NCI-H128 (cell line): ENCODE results near the gene ATF7.

ENCODE experiments used
- DNase-seq: peaks from one replicate; lab custom pipeline; 2025; ENCODE audit not compliant: unreplicated experiment; lab: John Stamatoyannopoulos, UW

ATF7 gene

GRCh38 chr12:53532524-53533445 lies 93.4 kb downstream of the ATF7 start:
- no peak for DNase-seq

- DNase-seq = no peak
Observed at GRCh38 chr12:53532021-53532420, 94.2 kb downstream of the ATF7 start.

- no peak for DNase-seq
Observed at GRCh38 chr12:53530920-53531319, 95.3 kb downstream of the ATF7 start.

DNA sequence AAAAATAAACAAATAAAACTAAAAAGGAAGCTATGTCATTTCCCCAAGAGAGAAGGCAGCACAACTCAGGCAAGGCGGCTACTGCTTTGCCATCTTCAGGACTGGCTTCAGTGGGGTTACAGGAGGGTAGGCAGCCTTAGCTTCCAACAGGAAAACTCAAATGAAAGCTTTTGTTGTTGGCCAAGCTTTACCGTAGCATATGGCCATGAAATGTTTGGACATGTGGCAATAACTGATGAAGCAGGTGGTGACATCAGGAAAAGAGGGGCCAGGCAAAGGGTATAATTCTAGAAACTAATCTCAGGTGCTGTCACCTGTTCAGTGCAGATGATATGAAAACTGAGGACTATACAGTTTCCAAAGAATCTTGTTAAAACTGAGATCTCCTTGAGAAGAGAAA lies 96.1 kb downstream of the ATF7 start:
- no peak for DNase-seq

DNA sequence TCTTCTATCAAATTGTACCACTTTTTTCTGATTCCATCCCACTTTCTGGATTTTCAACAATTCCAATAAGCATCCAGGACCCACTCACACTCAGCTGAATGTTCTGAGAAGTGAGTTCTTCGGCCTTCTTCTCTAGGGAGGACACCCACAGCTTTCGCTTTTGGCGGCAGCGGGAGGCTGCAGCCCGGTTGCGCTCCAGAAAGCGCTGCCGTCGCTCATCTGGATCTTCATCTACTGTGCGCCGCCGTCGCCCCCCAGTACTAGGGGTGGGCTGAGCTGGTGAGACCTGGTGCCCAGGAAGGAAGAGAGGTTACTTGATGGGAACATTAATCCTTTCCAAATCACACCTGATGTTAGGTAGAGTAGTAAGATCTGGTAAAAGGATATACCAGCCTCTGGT lies 101.7 kb downstream of the ATF7 start:
- DNase-seq = no peak

DNA sequence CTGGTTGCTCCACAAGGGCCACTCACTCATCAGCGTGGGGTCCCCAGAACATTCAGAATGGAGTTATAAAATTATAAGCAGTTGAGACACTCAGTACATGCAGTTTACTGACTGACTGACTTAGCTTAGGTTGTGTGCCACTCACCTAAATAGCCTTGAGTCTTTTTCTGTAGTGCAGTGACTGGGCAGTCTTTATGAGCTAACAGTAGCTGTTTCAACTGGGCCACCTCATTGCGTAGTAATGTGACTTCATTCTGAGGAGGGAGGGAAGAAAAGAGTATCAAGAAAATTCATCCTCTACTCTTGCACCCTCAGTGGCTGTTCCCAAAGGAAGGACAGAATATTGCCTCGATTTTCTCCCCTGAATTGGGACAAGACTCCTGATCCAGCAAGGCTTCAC lies 103.1 kb downstream of the ATF7 start:
- no peak for DNase-seq

DNA sequence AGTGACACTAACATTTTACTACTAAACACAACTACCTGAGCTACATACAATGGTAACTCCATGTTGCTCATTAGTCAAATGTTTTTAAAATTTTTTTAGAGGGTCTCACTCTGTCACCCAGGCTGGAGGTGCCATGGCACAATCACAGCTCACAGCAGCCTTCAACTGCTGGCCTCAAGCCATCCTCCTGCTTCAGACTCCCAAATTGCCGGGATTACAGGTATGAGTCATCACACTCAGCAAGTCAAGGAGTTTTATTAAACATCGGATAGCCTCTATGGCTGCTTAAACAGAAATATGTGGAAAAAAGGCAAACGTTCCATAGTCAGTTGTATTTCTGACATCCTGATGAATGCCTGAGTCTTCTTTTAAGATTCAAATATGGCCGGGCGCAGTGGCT lies 107.8 kb downstream of the ATF7 start:
- DNase-seq = no peak

- DNase-seq = no peak
Observed at GRCh38 chr12:53516758-53517455, 109.3 kb downstream of the ATF7 start.

GRCh38 chr12:53515291-53515680 lies 110.9 kb downstream of the ATF7 start:
- DNase-seq = no peak

- DNase-seq = no peak
Observed at GRCh38 chr12:53514628-53515290, 111.4 kb downstream of the ATF7 start.

GRCh38 chr12:53513712-53514410 lies 112.3 kb downstream of the ATF7 start:
- no peak for DNase-seq

DNA sequence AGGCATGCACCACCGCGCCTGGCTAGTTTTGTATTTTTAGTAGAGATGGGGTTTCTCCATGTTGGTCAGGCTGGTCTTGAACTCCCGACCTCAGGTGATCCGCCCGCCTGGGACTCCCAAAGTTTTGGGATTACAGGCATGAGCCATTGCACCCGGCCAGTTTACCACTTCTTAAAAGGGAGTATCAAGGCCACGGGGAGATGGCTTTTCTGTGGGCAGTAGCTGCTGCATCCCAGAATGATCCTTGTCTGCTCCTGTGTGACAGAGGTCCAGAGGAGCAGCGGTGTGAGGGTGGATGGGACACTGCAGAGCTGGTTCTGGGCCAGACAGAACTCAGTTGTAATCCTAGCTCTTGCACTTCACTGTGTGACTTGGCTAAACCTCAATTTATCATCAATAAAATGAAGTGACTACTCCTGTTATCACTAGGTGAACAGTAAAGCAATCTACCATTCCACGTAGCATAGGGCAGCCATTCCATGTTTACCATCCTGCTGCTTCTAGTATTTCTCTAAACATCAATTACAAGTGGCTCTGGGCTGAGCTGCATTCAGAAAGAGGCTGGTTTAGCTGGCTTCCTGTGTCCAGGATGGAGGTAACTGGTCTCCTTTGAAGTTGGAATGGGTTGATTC lies 115.9 kb downstream of the ATF7 start:
- DNase-seq = no peak

DNA sequence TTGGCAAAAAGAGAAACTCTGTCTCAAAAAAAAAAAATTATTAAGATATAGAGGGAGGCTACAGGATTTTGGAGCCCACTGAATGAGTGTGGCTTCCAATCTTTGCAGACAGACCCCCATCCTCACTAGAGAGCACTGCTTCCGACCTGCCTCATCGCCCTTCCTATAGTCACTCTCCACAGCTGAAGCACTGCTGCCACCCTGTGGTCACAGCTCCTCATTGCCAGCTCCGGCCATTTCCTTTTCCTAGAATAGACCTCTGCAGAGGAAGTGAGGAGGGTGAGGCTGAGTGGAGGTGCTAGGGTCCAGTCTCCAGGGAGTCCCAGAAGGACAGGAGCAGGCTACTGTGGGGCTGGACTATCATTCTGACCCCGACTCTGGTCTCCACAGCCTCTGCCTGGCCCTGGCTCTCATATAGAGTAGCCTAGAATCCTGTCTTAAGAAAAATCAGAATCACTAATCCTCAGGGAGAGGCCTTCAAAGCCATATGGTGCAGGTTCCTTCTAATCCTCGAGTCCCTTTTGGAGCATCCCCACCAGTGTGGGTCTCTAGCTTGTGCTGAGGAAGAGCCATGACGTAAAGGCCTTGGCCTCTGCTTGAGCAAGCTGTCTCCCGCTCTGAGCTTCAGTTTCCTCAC lies 117.5 kb downstream of the ATF7 start:
- DNase-seq = peak; percentile 73

DNA sequence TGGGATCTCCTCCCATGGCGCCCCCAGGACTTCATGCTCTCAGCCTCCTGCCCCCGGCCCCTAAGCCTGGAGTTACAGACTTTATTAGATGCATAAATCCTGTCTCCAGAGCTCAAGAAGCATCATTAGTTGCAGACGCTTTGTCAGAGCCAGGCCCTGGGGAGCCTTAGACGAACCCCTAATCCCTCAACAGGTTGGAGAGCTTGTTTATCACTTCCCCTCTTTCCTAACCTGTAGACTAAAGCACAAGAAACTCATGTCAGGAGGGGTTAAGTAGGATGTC lies 118.6 kb downstream of the ATF7 start:
- no peak for DNase-seq

DNA sequence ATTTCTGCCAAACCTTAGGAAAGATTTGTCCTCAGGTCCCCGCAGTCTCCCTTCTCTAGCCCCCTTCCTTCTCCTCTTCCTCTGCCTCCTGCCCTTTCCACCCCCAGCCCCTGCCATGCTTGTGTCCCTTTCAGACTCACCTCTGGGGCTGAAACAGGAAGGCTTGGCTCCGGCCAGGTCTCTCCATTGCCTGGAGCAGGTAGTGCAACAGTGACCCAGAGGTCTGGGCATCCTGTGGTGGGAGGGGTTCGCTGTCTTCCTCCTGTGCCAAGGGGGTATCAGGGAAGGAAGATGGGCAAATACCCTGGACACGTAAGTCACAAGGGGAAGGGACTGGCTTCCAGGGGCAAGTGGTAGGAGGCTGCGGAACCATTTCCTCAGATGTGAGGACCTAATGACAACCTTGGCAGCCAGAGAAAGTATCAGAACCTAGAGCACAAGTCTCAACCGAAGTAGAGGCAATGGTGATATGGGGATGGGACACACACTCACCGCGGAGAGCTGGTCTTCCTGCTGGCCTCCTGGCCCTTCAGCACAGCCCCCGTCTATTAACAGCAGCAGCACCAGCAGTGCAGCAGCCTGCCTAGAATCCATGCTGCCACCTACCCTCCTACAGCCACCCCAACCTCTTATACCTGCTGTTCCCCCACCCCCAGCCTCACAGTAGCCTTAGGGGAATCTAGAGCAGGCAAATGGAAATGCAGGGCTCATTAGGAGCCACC lies 119.1 kb downstream of the ATF7 start, which contains the start of gene NPFF:
Gene NPFF, minus strand, starts transcription at position 604 of the 722 bp plus-strand sequence. Its CDS starts 10 bp downstream, at position 594.
- no peak for DNase-seq

GRCh38 chr12:53506450-53506785 lies 119.8 kb downstream of the ATF7 start:
- DNase-seq = no peak

GRCh38 chr12:53505555-53506449 lies 120.4 kb downstream of the ATF7 start:
- no peak for DNase-seq

- no peak for DNase-seq
Observed at GRCh38 chr12:53505086-53505485, 121.1 kb downstream of the ATF7 start.
